Esophagus (tissue), 2 donors: ENCODE results near the gene PCYT1B. TPM values are rescaled to one million over a fixed set of nuclear protein-coding genes. Genes with fewer than 3 reads are reported as not detected.

Experiments
- H3K27ac ChIP-seq, 2 donors: one replicate each; pipeline ENCODE4 v1.5.1; 2013; ENCODE audit warnings: low read depth in 2 of 2, mild to moderate bottlenecking in 2 of 2, inconsistent platforms in 1 of 2, low read length in 1 of 2, moderate library complexity in 1 of 2
- H3K27me3 ChIP-seq, 2 donors: one replicate each; pipeline ENCODE4 v1.6.1; 2013; ENCODE audit warnings: low read length in 2 of 2, control low read depth in 1 of 2, mild to moderate bottlenecking in 1 of 2; ENCODE audit not compliant: insufficient read depth in 2 of 2, control insufficient read depth in 1 of 2
- H3K36me3 ChIP-seq, 2 donors: one replicate each; pipeline ENCODE4 v1.6.1; 2013; ENCODE audit warnings: low read length in 1 of 2; ENCODE audit not compliant: control insufficient read depth in 2 of 2, insufficient read depth in 2 of 2
- H3K4me1 ChIP-seq, 2 donors: one replicate each; pipeline ENCODE4 v1.6.1; 2013; ENCODE audit warnings: low read length in 1 of 2; ENCODE audit not compliant: control insufficient read depth in 2 of 2, insufficient read depth in 2 of 2
- H3K4me3 ChIP-seq, 2 donors: one replicate each; pipeline ENCODE4 v1.5.1; 2013; ENCODE audit warnings: low read length in 2 of 2, mild to moderate bottlenecking in 2 of 2, low read depth in 1 of 2, moderate library complexity in 1 of 2
- H3K9me3 ChIP-seq, 2 donors: one replicate each; pipeline ENCODE4 v1.6.1; 2013; ENCODE audit warnings: mild to moderate bottlenecking in 2 of 2, low read depth in 1 of 2, low read length in 1 of 2, moderate library complexity in 1 of 2; ENCODE audit not compliant: control insufficient read depth in 2 of 2, insufficient read depth in 1 of 2
- WGBS, 2 donors: extraction: QIAGEN DNeasy Blood & Tissue Kit; methylation state at CpG; one replicate each; pipeline ENCODE4 v1.1.7; 2013; 5-methylcytosine and 5-hydroxymethylcytosine counted together
- polyA plus RNA-seq, 2 donors: library from polyadenylated mRNA; stranded (reverse); fragments of 200-250 nt; gene quantifications; one replicate each; pipeline ENCODE4 v1.2.3, GENCODE V29; 2013
- donor health status: healthy with polysubstance abuse.
- donor health status: Bipolar disorder and iron deficiency.

Gene PCYT1B
- polyA plus RNA-seq, result under 1 TPM; 0.33 to 0.40 TPM

- H3K27me3 ChIP-seq, result no peaks in the 10 kb centered on the region
- no peaks in the 10 kb centered on the region for H3K9me3 ChIP-seq
- WGBS, 2 donors, result 2 to 32% methylated on average over 23 of the region's 24 CpGs
- H3K27ac ChIP-seq, result no peak within 1 kb of the TSS
- H3K36me3 ChIP-seq, result no peaks in the 10 kb centered on the region
- H3K4me3 ChIP-seq, result no peak within 1 kb of the TSS
- peaks cover 3 to 4% of the 10 kb centered on the region in 2 donors for H3K4me1 ChIP-seq
These were observed at the start of gene PCYT1B for GRCh38 chrX:24647257-24648058. TSS of gene PCYT1B (minus strand) at chrX:24647347. CDS start at chrX:24647105, 242 bp downstream.

DNA sequence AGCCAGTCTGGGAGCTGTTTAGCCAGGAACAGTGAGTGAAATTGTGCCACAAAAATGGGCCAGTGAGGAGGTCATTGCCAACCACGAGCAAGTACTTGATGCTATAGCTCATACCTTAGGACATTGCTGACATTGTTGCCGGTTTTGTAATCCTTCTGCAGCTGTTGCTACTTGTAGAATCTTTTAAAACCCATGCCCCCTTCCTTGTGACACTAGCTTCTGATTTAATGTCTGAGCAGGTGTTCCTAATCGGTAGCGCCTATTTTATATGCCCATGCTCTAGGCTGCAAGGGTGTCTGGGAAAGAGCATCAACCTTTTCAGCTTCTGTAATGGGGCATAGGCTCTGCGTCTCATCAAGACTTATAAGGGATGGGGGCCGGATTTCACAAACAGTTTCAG lies 49.1 kb upstream of the PCYT1B start:
- H3K27ac ChIP-seq, result no peak overlapping the region
- no peak overlapping the region for H3K4me3 ChIP-seq
- peaks cover 0 to 3% of the 10 kb centered on the region in 2 donors for H3K9me3 ChIP-seq
- no peaks in the 10 kb centered on the region for H3K36me3 ChIP-seq
- WGBS, 2 donors, result 69 to 74% methylated on average over 6 of the region's 6 CpGs
- H3K27me3 ChIP-seq, result no peaks in the 10 kb centered on the region
- no peaks in the 10 kb centered on the region for H3K4me1 ChIP-seq

DNA sequence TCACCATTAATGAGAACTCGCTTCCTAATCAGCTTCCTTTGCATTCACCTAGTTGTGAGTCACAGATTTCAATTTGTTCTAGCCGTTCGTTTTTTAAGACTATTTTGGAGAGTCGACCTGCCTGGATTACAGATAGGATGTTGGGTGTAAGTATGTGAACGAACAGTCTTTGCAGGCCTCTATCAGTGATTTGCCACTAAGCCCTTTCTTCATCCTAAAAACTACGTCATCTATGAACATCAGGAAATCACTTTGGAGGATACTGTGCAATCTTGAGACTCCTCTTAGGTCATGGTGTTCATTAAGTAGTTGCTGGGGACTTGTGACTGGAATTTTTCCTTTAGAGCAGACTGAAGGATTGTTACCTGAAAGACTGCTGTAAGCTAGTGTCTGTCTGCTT lies 47.7 kb upstream of the PCYT1B start:
- no peaks in the 10 kb centered on the region for H3K4me1 ChIP-seq
- H3K4me3 ChIP-seq, result peak overlapping the region in 1 of 2 donors; percentile 82
- H3K27me3 ChIP-seq, result no peaks in the 10 kb centered on the region
- peaks cover 0 to 3% of the 10 kb centered on the region in 2 donors for H3K9me3 ChIP-seq
- H3K36me3 ChIP-seq, result no peaks in the 10 kb centered on the region
- WGBS, 2 donors, result 18 to 43% methylated on average over 6 of the region's 6 CpGs
- no peak overlapping the region for H3K27ac ChIP-seq

- no peaks in the 10 kb centered on the region for H3K27me3 ChIP-seq
- no peaks in the 10 kb centered on the region for H3K36me3 ChIP-seq
- H3K9me3 ChIP-seq, result peaks cover 0 to 3% of the 10 kb centered on the region in 2 donors
- 0 to 34% methylated on average over 59 to 70 of the region's 70 CpGs for WGBS, 2 donors
- H3K27ac ChIP-seq, result peak within 1 kb of the TSS; percentile 89 to 94
- H3K4me1 ChIP-seq, result no peaks in the 10 kb centered on the region
- H3K4me3 ChIP-seq, result peak within 1 kb of the TSS; percentile 82 to 83
These were observed 46.5 kb upstream of the PCYT1B start, which contains the start of gene POLA1 for GRCh38 chrX:24693453-24694202. TSS of gene POLA1 (plus strand) at chrX:24693918. CDS start at chrX:24693962, 44 bp downstream.

DNA sequence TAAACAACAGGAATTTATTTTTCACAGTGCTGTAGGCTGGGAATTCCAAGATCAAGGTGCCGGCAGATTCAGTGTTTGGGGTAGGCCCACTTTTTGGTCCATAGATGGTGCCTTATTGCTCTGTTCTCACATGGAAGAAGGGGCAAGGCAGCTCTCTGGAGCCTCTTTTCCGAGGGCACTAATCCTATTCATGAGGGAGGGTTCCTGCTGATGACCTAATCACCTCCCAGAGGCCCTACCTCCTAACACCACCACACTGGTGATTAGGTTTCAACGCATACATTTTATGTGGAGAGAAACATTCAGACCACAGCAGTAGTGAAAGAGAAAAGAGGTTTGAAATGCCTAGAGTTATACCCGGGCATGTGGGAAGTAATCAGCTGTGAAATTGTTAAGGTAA lies 45.2 kb upstream of the PCYT1B start:
- no peaks in the 10 kb centered on the region for H3K36me3 ChIP-seq
- no peak overlapping the region for H3K27ac ChIP-seq
- WGBS, 2 donors, result 78% methylated on average over 4 of the region's 4 CpGs
- peaks cover 0 to 3% of the 10 kb centered on the region in 2 donors for H3K9me3 ChIP-seq
- H3K4me3 ChIP-seq, result no peak overlapping the region
- H3K27me3 ChIP-seq, result no peaks in the 10 kb centered on the region
- no peaks in the 10 kb centered on the region for H3K4me1 ChIP-seq

DNA sequence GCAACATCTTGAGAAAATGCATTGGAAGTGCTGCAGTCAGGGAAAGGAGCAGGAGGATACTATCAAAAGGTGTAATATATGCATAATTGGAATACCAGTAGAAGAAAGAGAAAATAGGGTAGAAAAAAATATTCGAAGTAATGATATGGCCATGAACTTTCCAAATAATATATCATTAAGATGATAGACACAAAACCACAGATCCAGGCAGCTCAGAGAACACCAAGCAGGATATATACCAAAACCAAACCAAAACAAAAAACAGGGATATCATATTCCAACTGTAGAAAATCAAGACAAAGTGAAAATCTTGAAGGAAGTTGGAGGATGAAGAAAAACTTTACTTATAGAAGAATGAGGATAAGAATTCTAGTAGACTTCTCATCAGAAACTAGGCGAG lies 36.9 kb upstream of the PCYT1B start:
- H3K36me3 ChIP-seq, result no peaks in the 10 kb centered on the region
- H3K27ac ChIP-seq, result no peak overlapping the region
- H3K4me1 ChIP-seq, result no peaks in the 10 kb centered on the region
- H3K9me3 ChIP-seq, result no peaks in the 10 kb centered on the region
- no peaks in the 10 kb centered on the region for H3K27me3 ChIP-seq
- no peak overlapping the region for H3K4me3 ChIP-seq
- WGBS, 2 donors, result 71 to 94% methylated on average over 2 of the region's 2 CpGs

DNA sequence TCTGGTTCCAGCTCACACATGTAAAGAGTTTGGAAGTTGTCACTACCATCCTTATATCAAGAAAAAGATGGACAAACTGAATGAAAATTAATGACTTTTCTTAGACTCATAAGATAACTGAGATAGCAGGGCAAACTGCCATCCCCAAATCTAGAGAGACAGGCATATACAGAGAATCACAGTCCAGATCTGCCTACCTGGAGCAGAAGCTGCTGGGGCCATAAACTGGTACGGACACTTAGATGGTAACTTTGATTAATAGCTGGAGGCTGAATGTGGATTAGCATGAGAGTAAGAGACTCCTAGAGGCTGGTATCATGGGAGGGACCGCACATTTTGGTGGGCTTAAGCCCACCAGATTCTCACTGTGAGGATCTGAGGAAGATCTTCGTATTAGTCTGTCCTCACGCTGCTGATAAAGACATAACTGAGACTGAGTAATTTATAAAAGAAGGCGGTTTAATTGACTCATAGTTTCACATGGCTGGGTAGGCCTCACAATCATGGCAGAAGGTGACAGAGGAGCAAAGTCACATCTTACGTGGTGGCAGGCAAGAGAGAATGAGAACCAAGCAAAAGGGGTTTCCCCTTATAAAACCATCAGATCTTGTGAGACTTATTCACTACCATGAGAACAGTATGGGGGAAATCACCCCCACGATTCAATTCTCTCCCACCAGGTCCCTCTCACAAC lies 35.7 kb upstream of the PCYT1B start:
- Histone ChIP-seq H3K27me3 (no peaks in the 10 kb centered on the region), H3K36me3 (no peaks in the 10 kb centered on the region), H3K27ac (no peak overlapping the region), H3K4me1 (no peaks in the 10 kb centered on the region), H3K9me3 (no peaks in the 10 kb centered on the region), H3K4me3 (no peak overlapping the region)
- 73 to 79% methylated on average over 7 of the region's 7 CpGs for WGBS, 2 donors

DNA sequence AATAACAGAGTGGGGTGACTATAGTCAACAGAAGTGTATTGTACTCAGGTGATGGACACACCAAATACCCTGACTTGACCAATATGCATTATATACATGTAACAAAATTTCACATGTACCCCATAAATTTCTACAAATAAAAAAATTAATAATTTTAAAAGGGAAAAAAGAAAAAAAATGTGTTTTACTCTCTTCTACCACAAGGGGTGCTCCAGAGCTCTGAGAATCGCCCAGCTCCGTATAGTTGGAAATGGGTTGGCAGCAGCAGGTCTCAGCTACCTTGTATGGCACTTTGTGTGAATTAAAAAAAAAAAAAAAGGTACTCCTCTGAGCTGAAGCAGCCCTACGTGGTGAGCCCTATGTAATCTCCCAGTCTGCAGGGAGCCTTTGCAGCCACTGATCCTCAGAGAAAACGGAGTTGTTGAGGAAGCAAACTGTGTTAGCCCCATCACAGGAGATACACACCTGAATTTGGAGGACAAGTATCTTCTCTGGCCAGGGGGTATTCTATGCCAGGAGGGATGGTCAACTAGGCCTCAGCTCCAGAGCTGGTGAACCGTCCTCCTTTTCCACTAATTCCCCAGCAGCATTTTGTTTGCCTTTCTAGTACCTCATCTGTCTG lies 29.4 kb upstream of the PCYT1B start:
- Histone ChIP-seq H3K9me3 (no peaks in the 10 kb centered on the region), H3K4me1 (no peaks in the 10 kb centered on the region), H3K36me3 (no peaks in the 10 kb centered on the region), H3K27ac (no peak overlapping the region), H3K27me3 (peaks cover 0 to 5% of the 10 kb centered on the region in 2 donors), H3K4me3 (no peak overlapping the region)
- WGBS, 2 donors, result 31 to 36% methylated on average over 5 of the region's 5 CpGs

- Histone ChIP-seq H3K27ac (no peak overlapping the region), H3K27me3 (peaks cover 0 to 5% of the 10 kb centered on the region in 2 donors), H3K4me3 (no peak overlapping the region), H3K36me3 (no peaks in the 10 kb centered on the region), H3K9me3 (no peaks in the 10 kb centered on the region), H3K4me1 (no peaks in the 10 kb centered on the region)
- 42 to 51% methylated on average over 2 of the region's 2 CpGs for WGBS, 2 donors
These were observed 26.3 kb upstream of the PCYT1B start for GRCh38 chrX:24673424-24673823.
